GM13976 (cell line): Measurements from ENCODE around the gene SLIT1.

Experiments used
- DNase-seq: peaks from one replicate; pipeline ENCODE4 v3.0.0; 2012; ENCODE audit warnings: low spot score
- CTCF ChIP-seq: IDR thresholded peaks from 2 replicates; pipeline ENCODE4 v1.5.1; 2012; ENCODE audit warnings: borderline replicate concordance, mild to moderate bottlenecking; ENCODE audit not compliant: insufficient read depth; ENCODE audit errors: extremely low read depth, missing control alignments, control extremely low read depth
- in situ Hi-C: fragments of 300-500 bp; cut with MboI; formaldehyde crosslinking; loops from one replicate; pipeline ENCODE4 v1.12.0; 2022; ENCODE audit warnings: low sequenced_read_pairs, mixed read lengths, inconsistent platforms; ENCODE audit not compliant: unreplicated experiment

Gene SLIT1

DNA sequence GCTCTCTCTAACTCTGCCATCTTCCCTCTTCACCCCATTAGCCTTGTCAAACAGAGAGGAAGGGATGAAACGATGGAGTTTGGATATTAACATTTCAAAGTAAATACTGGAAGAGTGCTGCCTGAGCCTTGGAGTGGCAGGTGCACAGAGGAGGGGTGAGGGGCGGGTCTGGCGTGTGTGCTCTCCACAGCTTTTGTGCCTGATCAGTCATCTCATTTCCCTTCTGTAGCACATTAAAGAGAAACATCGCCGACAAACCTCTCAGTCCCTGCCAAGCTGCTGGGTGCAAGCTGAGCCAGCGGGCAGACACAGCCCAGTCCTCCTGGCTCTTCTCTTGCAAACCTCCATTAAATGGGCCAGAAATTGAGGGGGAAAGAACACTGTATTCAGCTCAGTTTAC, 76.2 kb downstream of the SLIT1 start:
- no peak for DNase-seq
- in situ Hi-C loops: no loop called here
- TF ChIP-seq CTCF: no peak

DNA sequence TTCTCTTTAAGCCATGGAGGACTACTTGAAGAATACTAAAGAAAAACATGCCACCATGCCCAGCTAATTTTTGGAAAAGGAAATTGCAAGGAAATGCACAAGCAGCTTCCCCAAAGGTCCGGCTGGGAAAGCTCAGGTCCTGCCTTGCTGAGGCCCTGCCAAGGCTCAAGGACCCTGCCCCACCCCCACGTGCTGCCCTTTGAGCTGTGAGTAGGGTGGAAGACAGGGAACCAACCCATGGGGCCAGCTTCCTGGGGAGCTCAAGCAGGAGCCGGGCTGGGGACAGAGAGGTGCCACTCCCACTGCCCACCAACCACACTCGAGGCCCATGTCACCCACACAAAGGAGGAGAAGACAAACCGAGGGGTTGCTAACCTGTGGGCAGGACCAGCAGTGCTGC, 78.2 kb downstream of the SLIT1 start:
- in situ Hi-C loops: no loop called here
- no peak for DNase-seq
- TF ChIP-seq CTCF: no peak

- no peak for DNase-seq
- no peak for TF ChIP-seq CTCF
- in situ Hi-C loops: no loop called here
These were observed 79.6 kb downstream of the SLIT1 start for GRCh38 chr10:97106207-97106606.

DNA sequence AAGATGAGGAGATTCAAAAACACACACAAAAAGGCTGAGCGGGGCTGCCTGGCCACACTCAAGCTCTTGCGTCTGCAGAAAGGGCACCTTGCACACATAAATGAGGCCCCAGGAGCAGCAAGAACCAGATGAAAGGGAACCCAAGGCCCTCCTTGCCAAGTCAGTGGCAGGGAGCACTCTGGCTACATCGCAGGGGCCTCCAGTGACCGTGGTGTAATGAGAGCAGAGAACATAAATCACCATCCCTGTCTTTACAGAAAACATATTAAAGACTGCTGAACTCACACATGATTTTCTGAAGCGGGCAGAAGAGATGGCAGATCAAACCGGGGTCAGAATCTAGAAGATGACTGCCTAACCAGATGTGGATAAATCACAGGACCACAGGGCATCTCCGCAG, 80.5 kb downstream of the SLIT1 start:
- in situ Hi-C loops: no loop called here
- no peak for TF ChIP-seq CTCF
- DNase-seq: no peak

DNA sequence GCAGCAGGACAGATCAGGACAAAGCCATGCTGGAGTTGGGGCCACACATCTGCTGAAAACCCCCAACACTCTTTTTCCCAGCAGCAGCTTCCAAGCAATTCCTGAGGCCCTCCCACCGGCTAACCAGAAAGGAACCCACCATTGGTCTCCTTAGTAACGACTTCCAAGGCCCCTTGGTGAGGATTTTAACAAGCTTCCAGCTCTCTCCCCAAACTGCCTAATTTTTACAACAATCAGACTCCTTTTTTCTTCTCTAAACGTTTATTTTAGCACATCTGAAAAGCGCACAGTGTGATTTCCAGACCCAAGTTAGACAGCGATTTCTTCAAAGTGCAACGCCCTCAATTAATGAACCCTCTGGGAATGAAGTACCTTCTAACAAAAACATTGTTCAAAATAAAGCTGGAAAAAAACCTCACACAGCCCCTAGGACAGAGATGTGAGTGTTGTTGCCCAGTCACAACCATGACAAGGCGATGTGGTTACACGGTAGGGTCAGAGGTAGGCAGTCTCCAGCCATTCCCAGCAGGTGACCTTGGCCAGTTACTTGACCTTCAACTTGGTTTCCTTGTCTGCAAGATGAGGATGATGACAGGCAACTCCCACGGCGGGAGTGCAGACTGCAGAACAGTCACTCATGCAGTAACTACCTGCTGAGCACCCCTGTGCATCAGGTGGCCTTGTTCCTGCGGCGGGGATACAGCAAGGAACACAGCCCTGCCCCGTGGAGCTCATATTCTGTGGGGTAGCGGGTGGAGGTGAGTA, 82.3 kb downstream of the SLIT1 start:
- DNase-seq: no peak
- TF ChIP-seq CTCF: no peak
- in situ Hi-C loops: no loop called here

GRCh38 chr10:97102441-97102840, 83.3 kb downstream of the SLIT1 start:
- TF ChIP-seq CTCF: no peak
- DNase-seq: no peak
- in situ Hi-C loops: no loop called here

DNA sequence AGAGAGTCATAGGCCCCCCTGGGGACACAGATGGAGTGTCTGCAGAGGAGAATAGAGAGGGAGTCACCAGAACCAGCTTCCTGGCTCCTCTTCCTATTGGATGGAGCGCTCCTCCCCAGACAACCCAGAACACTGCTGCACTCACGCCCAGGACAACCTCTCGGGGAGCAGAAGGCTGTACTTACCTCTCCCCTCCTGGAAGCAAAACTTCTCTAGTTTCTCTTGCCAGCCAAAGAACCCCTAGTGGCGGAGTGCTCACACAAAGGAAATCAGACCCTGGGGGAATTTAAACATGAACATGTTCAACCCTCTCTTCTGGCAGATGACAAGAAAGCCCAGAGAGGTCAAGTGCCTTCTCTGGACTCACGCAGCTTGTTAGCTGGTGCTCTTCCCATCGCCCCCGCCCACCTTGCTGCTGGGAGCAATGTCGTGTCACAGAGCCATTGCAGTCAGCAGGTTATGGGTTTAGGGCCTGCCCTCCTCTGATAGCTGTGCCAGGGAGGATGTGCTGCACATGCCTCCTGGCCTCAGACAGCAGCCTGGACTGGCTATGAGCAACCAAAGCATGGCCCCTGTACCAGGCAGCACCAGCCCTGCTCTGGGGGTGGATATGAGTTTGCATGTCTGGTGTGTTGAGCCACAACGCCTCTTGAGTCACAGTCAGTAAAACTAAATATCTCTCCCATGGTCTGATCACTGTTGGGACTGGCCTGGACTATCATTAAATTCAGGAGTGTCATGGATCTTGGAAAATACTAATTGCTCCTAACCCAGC, 84.4 kb downstream of the SLIT1 start:
- no peak for TF ChIP-seq CTCF
- no peak for DNase-seq
- in situ Hi-C loops: no loop called here
